Measurements from ENCODE around the gene RND2. TPM values are rescaled to one million over a fixed set of nuclear protein-coding genes. Genes with fewer than 3 reads are reported as not detected.
"Not testable (repeated sequence)": the region's sequence is repeated elsewhere in the genome, so short reads cannot be mapped to it uniquely, and the experiment has no call there.

Gene RND2
- total and polyA plus RNA-seq, 9 of the 15 experiments (the other 6 are each of a cell fraction or from before 2014, with no cell fraction given): 0.15 to 1.9 (median 0.98) TPM

DNA sequence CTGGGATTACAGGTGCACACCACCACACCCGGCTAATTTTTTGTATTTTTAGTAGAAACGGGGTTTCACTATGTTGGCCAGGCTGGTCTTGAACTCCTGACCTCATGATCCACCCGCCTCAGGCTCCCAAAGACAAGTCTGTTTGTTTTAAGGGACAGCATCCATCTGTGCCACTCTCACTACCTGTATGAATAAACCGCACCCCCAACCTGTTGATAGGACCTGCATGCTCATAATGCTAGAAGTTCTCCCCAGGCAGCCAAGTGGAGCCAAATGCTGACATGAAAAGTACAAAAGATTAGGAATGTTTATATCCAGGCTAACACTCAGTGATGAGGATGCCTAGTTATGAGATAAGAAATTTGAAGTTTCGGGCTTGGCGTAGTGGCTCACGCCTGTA lies 28.0 kb downstream of the RND2 start:
- POLR2A ChIA-PET; BruUV-seq (replicated peaks); intact Hi-C loops (cut with micrococcal nuclease); H3K27ac ChIP-seq (ENCODE audit: extremely low read depth, low read depth, low read length); FAIRE-seq; ATAC-seq; H4K20me1 ChIP-seq (replicated peaks; ENCODE audit: control insufficient read depth, insufficient read depth, low read length); H3K4me3 ChIP-seq; H3K27me3 ChIP-seq (ENCODE audit: control insufficient read depth in 2 of 2, insufficient read depth in 2 of 2, low read length in 2 of 2); H3K4me2 ChIP-seq (ENCODE audit: insufficient read depth, low read length); DNase-seq (ENCODE audit: extremely low read depth in 1 of 4, low spot score in 3 of 4); H3K4me1 ChIP-seq (replicated peaks in 1 of 2; ENCODE audit: control insufficient read depth in 2 of 2, insufficient read depth in 2 of 2, low read length in 2 of 2); in situ Hi-C loops (cut with MboI); H3K9me1 ChIP-seq (ENCODE audit: control insufficient read depth, insufficient read depth, low read length); H3K9me3 ChIP-seq (replicated peaks; ENCODE audit: control insufficient read depth, insufficient read depth, low read depth, low read length); H3K9ac ChIP-seq (ENCODE audit: insufficient read depth in 1 of 2, low read depth in 2 of 2, low read length in 2 of 2); H3K79me2 ChIP-seq (ENCODE audit: control insufficient read depth, insufficient read depth, low read length); CTCF ChIA-PET (ENCODE audit: low intra/inter-chr PET ratio); H2AFZ ChIP-seq (ENCODE audit: low read depth, low read length): not testable (repeated sequence)
- peaks cover 73% of the 10 kb centered on the region for H3K36me3 ChIP-seq (ENCODE audit: control insufficient read depth, insufficient read depth, low read length)
- 100% methylated on average over 7 of the region's 7 CpGs for WGBS (ENCODE audit: insufficient coverage, low coverage, missing lambda C conversion rate)

DNA sequence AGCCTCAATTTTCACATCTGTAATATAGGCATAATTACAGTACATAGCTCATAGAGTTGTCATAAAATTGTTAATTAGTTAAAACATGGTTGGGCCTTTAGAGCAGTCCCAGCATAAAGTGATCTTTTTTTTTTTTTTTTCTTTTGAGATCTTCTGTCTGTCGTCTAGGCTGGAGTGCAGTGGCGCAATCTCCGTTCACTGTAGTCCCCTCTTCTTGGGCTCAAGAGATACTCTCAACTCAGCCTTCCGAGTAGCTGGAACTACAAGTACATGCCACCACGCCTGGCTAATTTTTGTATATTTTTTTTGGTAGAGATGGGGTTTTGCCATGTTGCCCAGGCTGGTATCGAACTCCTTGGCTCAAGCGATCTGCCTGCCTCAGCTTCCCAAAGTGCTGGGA lies 31.0 kb downstream of the RND2 start:
- H3K4me1 ChIP-seq (replicated peaks in 1 of 2; ENCODE audit: control insufficient read depth in 2 of 2, insufficient read depth in 2 of 2, low read length in 2 of 2): no peaks in the 10 kb centered on the region
- H3K27ac ChIP-seq (ENCODE audit: extremely low read depth, low read depth, low read length): no peak overlapping the region
- no peak for ATAC-seq
- H3K9me3 ChIP-seq (replicated peaks; ENCODE audit: control insufficient read depth, insufficient read depth, low read depth, low read length): no peaks in the 10 kb centered on the region
- TF ChIP-seq RBM25 (IDR thresholded peaks at IDR 0.05; ENCODE audit: low read depth, low read length, severe bottlenecking): peak; percentile 69
- TF ChIP-seq EWSR1 (IDR thresholded peaks at IDR 0.05; ENCODE audit: borderline replicate concordance, low read depth, partially characterized antibody): no peak
- CTCF ChIA-PET (ENCODE audit: low intra/inter-chr PET ratio): no interaction called here
- DNase-seq (ENCODE audit: extremely low read depth in 1 of 4, low spot score in 3 of 4): no peak
- no peak overlapping the region for H3K4me2 ChIP-seq (ENCODE audit: insufficient read depth, low read length)
- no peaks in the 10 kb centered on the region for H3K27me3 ChIP-seq (ENCODE audit: control insufficient read depth in 2 of 2, insufficient read depth in 2 of 2, low read length in 2 of 2)
- 100% methylated on average over 7 of the region's 7 CpGs for WGBS (ENCODE audit: insufficient coverage, low coverage, missing lambda C conversion rate)
- peaks cover 69% of the 10 kb centered on the region for H3K36me3 ChIP-seq (ENCODE audit: control insufficient read depth, insufficient read depth, low read length)
- H3K79me2 ChIP-seq (ENCODE audit: control insufficient read depth, insufficient read depth, low read length): no peaks in the 10 kb centered on the region
- intact Hi-C loops (cut with micrococcal nuclease) (no loop called here), in situ Hi-C loops (cut with MboI) (no loop called here)
- H4K20me1 ChIP-seq (replicated peaks; ENCODE audit: control insufficient read depth, insufficient read depth, low read length): no peaks in the 10 kb centered on the region
- no peak overlapping the region for H3K4me3 ChIP-seq
- BruUV-seq (replicated peaks): no TSS peak
- FAIRE-seq: no peak
- POLR2A ChIA-PET: no interaction called here
- H2AFZ ChIP-seq (ENCODE audit: low read depth, low read length): no peak overlapping the region
- no peak overlapping the region for H3K9ac ChIP-seq (ENCODE audit: insufficient read depth in 1 of 2, low read depth in 2 of 2, low read length in 2 of 2)
- H3K9me1 ChIP-seq (ENCODE audit: control insufficient read depth, insufficient read depth, low read length): no peaks in the 10 kb centered on the region

All from K562 (cell line).